ENCODE data around the gene IPO8. TPM values are rescaled to one million over a fixed set of nuclear protein-coding genes. Genes with fewer than 3 reads are reported as not detected.

Gene IPO8
- total RNA-seq, 1 experiment from 2014 or later, result 48.0 TPM

DNA sequence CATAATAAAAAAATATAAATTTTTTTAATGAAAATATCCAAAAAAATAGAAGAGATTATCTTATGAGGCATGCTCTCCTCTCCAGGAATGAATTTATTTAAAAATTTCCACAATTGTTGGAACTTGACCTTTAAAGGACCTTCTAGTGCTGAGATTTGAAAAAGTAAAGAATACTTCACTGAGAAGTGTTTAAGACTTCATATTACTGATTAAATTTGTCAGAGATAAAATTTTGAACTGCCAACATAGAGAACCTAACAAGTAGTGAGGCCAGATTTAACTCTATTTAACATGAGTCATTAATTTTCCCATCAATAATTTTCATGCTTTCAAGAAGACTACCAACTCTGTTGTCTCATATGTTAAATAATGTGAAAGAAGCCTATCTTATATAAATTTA, 44.6 kb upstream of the IPO8 start:
- no peak overlapping the region for H3K56ac ChIP-seq (ENCODE audit: insufficient read length, low read depth, low read length)
- no peak overlapping the region for H3K27ac ChIP-seq (ENCODE audit: insufficient read length, low read depth, low read length)
- H3K23me2 ChIP-seq (ENCODE audit: insufficient read length, low read depth, low read length, poor library complexity, severe bottlenecking), result no peaks in the 10 kb centered on the region
- H2AK5ac ChIP-seq (ENCODE audit: insufficient read length, low read length), result no peak overlapping the region
- H3K4me1 Mint-ChIP-seq, result no peaks in the 10 kb centered on the region
- no peak overlapping the region for H3T11ph ChIP-seq (ENCODE audit: low read length)
- H3K14ac ChIP-seq (ENCODE audit: insufficient read depth, low read length), result no peak overlapping the region
- H3K9me3 ChIP-seq (ENCODE audit: control insufficient read depth, low read depth, low read length), result no peaks in the 10 kb centered on the region
- no peak overlapping the region for H2AFZ ChIP-seq (ENCODE audit: low read length)
- no peaks in the 10 kb centered on the region for H3K27me3 ChIP-seq (ENCODE audit: insufficient read depth, low read length)
- peaks cover 19 to 63% (median 43%) of the 10 kb centered on the region in 3 experiments; a peak in 6 of 7 replicates for H3K36me3 Mint-ChIP-seq (ENCODE audit: insufficient read depth in 1 of 3, low read depth in 3 of 3)
- no peak overlapping the region for H2BK15ac ChIP-seq (ENCODE audit: low read depth, low read length)
- H4K5ac ChIP-seq (ENCODE audit: insufficient read length, low read depth, low read length), result no peak overlapping the region
- no peak overlapping the region for H3K4me3 Mint-ChIP-seq
- TF ChIP-seq, protein P1, sequence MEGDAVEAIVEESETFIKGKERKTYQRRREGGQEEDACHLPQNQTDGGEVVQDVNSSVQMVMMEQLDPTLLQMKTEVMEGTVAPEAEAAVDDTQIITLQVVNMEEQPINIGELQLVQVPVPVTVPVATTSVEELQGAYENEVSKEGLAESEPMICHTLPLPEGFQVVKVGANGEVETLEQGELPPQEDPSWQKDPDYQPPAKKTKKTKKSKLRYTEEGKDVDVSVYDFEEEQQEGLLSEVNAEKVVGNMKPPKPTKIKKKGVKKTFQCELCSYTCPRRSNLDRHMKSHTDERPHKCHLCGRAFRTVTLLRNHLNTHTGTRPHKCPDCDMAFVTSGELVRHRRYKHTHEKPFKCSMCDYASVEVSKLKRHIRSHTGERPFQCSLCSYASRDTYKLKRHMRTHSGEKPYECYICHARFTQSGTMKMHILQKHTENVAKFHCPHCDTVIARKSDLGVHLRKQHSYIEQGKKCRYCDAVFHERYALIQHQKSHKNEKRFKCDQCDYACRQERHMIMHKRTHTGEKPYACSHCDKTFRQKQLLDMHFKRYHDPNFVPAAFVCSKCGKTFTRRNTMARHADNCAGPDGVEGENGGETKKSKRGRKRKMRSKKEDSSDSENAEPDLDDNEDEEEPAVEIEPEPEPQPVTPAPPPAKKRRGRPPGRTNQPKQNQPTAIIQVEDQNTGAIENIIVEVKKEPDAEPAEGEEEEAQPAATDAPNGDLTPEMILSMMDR (conservative IDR thresholded peaks at IDR 0.05), result no peak
- no peaks in the 10 kb centered on the region for H3K9me3 Mint-ChIP-seq
- H2BK5ac ChIP-seq (ENCODE audit: insufficient read length, low read length), result no peak overlapping the region
- H3K23ac ChIP-seq (ENCODE audit: insufficient read length, low read depth, low read length), result no peak overlapping the region
- H2BK120ac ChIP-seq (ENCODE audit: low read depth, low read length, poor library complexity, severe bottlenecking), result no peak overlapping the region
- H4K20me1 ChIP-seq (ENCODE audit: control insufficient read depth, insufficient read depth, insufficient read length), result no peaks in the 10 kb centered on the region
- H3K9ac ChIP-seq (ENCODE audit: extremely low read depth, insufficient read length, low read length), result no peak overlapping the region
- no peak overlapping the region for H2BK12ac ChIP-seq (ENCODE audit: insufficient read length, low read depth, low read length)
- no peak for DNase-seq
- no peak overlapping the region for H3K4me2 ChIP-seq (ENCODE audit: insufficient read depth, insufficient read length, low read length)
- H3K4ac ChIP-seq (ENCODE audit: low read depth, low read length), result no peak overlapping the region
- no peak overlapping the region for H3K18ac ChIP-seq (ENCODE audit: insufficient read length, low read depth, low read length)
- H4K8ac ChIP-seq (replicated peaks; ENCODE audit: insufficient read length, low read depth, low read length), result no peak overlapping the region
- no peak overlapping the region for H2BK20ac ChIP-seq (ENCODE audit: low read depth, low read length, poor library complexity, severe bottlenecking)
- H3K27ac Mint-ChIP-seq, result no peak overlapping the region
- H3K27me3 Mint-ChIP-seq (ENCODE audit: low read depth), result no peaks in the 10 kb centered on the region
- 0 out of 2 replicates have a peak, but pooled peaks cover 2% of the 10 kb centered on the region for H3K4me1 ChIP-seq (ENCODE audit: insufficient read depth, low read length)
- H3K79me1 ChIP-seq (ENCODE audit: insufficient read depth, low read depth, low read length, poor library complexity, severe bottlenecking), result no peaks in the 10 kb centered on the region
- no peak overlapping the region for H4K91ac ChIP-seq (ENCODE audit: insufficient read length, low read depth, low read length)
- peaks cover 4% of the 10 kb centered on the region; the same call in 1 of the 2 replicates for H3K79me2 ChIP-seq (ENCODE audit: insufficient read depth, low read length)

All from H9 (cell line).